HL-60 (cell line): ENCODE results near the gene RPS14.

ENCODE experiments used
- CTCF ChIP-seq: IDR thresholded peaks from one replicate; pipeline ENCODE4 v1.5.1; 2011; ENCODE audit warnings: low read length, control low read depth, inconsistent platforms; ENCODE audit not compliant: insufficient read depth
- GABPA ChIP-seq: IDR thresholded peaks from 2 replicates; pipeline ENCODE4 v1.6.1; 2012; ENCODE audit warnings: low read depth
- POLR2AphosphoS5 ChIP-seq: IDR thresholded peaks from 2 replicates; pipeline ENCODE4 v1.6.1; 2012; ENCODE audit warnings: low read depth
- TF ChIP-seq, protein P1 (sequence below): IDR thresholded peaks from 2 replicates; pipeline ENCODE4 v1.6.1; 2012; ENCODE audit warnings: low read depth; ENCODE audit not compliant: insufficient replicate concordance

DNA sequence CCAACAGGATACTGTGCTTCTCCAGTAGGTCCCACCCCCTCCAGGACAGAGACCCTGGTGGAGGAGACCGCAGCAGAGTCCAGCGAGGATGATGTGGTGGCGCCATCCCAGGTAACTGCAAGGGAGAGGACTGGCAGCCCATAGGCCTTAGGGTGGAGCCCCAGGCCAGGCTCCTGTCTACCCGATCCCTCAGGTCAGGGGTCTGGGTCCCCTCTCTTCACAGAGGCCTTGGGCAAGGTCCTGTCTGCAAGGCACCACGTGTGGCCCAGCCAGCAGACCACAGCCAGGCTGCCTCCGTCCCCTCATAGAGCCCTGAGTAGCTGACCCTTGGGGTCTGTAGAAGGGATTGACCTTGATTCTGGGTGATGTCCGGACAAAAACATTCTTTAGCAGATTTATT lies 56.9 kb downstream of the RPS14 start:
- TF ChIP-seq CTCF, result no peak
- TF ChIP-seq POLR2AphosphoS5, result no peak
- TF ChIP-seq, protein P1, sequence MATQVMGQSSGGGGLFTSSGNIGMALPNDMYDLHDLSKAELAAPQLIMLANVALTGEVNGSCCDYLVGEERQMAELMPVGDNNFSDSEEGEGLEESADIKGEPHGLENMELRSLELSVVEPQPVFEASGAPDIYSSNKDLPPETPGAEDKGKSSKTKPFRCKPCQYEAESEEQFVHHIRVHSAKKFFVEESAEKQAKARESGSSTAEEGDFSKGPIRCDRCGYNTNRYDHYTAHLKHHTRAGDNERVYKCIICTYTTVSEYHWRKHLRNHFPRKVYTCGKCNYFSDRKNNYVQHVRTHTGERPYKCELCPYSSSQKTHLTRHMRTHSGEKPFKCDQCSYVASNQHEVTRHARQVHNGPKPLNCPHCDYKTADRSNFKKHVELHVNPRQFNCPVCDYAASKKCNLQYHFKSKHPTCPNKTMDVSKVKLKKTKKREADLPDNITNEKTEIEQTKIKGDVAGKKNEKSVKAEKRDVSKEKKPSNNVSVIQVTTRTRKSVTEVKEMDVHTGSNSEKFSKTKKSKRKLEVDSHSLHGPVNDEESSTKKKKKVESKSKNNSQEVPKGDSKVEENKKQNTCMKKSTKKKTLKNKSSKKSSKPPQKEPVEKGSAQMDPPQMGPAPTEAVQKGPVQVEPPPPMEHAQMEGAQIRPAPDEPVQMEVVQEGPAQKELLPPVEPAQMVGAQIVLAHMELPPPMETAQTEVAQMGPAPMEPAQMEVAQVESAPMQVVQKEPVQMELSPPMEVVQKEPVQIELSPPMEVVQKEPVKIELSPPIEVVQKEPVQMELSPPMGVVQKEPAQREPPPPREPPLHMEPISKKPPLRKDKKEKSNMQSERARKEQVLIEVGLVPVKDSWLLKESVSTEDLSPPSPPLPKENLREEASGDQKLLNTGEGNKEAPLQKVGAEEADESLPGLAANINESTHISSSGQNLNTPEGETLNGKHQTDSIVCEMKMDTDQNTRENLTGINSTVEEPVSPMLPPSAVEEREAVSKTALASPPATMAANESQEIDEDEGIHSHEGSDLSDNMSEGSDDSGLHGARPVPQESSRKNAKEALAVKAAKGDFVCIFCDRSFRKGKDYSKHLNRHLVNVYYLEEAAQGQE, result no peak
- TF ChIP-seq GABPA, result no peak
